Testis (tissue), 2 donors: Measurements from ENCODE around the gene JADE2.

Source experiments
- POLR2A ChIP-seq: fragments of 450-650 bp; IDR thresholded peaks from one replicate; pipeline ENCODE4 v1.6.1; 2017; ENCODE audit warnings: antibody characterized with exemption, mild to moderate bottlenecking, moderate library complexity
- TF ChIP-seq, protein P1 (sequence below), 3 experiments: fragments of 450-650 bp in 2 of 3; fragments of 200-600 bp in 1 of 3; sonication (generic) in 1 of 3; IDR thresholded peaks; one replicate each; pipeline ENCODE4 v1.5.1; 2016 to 2019; ENCODE audit warnings: antibody characterized with exemption in 3 of 3, mild to moderate bottlenecking in 2 of 3, moderate library complexity in 1 of 3

DNA sequence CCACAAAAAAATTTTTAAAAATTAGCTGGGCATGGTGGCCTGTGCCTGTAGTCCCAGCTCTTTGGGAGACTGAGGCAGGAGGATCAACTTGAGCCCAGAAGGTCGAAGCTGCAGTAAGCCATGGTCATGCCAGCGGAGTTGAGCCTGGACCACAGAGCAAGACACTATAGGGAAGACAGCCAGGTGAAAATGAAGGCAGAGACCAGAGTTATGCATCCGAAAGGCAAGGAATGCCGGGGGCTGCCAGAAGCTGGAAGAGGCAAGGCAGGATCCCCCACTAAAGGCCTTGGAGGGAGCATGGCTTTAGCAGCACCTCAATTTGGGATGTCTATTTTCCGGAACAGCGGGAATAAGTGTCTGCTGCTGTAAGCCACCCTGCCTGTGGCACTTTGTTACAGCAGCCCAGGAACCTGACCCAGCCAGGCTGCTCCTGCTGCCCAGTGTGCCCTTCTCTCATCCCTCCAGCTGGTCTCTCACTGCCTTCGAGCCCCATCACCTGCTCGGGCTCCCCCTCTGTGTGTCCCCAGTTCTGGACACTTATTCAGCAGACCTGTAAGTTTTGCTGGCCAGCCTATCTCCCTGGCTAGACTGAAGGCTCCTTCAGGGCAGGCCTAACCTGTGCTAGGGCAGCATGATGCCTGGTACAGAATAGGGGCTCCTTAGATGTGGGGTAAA, 16.8 kb upstream of the JADE2 start:
- TF ChIP-seq, protein P1, sequence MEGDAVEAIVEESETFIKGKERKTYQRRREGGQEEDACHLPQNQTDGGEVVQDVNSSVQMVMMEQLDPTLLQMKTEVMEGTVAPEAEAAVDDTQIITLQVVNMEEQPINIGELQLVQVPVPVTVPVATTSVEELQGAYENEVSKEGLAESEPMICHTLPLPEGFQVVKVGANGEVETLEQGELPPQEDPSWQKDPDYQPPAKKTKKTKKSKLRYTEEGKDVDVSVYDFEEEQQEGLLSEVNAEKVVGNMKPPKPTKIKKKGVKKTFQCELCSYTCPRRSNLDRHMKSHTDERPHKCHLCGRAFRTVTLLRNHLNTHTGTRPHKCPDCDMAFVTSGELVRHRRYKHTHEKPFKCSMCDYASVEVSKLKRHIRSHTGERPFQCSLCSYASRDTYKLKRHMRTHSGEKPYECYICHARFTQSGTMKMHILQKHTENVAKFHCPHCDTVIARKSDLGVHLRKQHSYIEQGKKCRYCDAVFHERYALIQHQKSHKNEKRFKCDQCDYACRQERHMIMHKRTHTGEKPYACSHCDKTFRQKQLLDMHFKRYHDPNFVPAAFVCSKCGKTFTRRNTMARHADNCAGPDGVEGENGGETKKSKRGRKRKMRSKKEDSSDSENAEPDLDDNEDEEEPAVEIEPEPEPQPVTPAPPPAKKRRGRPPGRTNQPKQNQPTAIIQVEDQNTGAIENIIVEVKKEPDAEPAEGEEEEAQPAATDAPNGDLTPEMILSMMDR (IDR thresholded peaks at IDR 0.05), result no peak
- no peak for TF ChIP-seq POLR2A
